MCF 10A (cell line): ENCODE measurements around the gene PRSS21. TPM values are rescaled to one million over a fixed set of nuclear protein-coding genes. Genes with fewer than 3 reads are reported as not detected.
A peak's percentile ranks its signal among the peaks of the same experiment; 100 is the strongest.

Source experiments
- BruUV-seq: library from RNA; stranded (reverse); fragments of 400-500 nt; replicated peaks from 2 replicates; lab custom pipeline; 2021; lab: Mats Ljungman, UMichigan
- CTCF ChIA-PET: fragments of 300-600 bp; sonication (Branson Sonifier 250); formaldehyde crosslinking; extraction: SDS; loops from one replicate; lab custom pipeline; 2021; ENCODE audit warnings: antibody characterized with exemption, inconsistent platforms; lab: Yijun Ruan, JAX
- POLR2A ChIA-PET: fragments of 300-600, 350-650 bp; sonication (Branson Sonifier 250); formaldehyde crosslinking; extraction: SDS; loops from one replicate; lab custom pipeline; 2020; ENCODE audit warnings: antibody characterized with exemption, inconsistent platforms; lab: Yijun Ruan, JAX
- DNase-seq: peaks from one replicate; pipeline ENCODE4 v3.0.0-alpha.2; 2018; ENCODE audit not compliant: unreplicated experiment
- H3K27ac Mint-ChIP-seq: one replicate; pipeline ENCODE4 v1.8.0; 2022; ENCODE audit warnings: mild to moderate bottlenecking, low read depth, mixed read lengths; ENCODE audit not compliant: unreplicated experiment
- H3K27me3 Mint-ChIP-seq: one replicate; pipeline ENCODE4 v1.8.0; 2022; ENCODE audit warnings: mixed read lengths; ENCODE audit not compliant: insufficient read depth, unreplicated experiment
- H3K36me3 Mint-ChIP-seq: one replicate; pipeline ENCODE4 v1.8.0; 2022; ENCODE audit warnings: mild to moderate bottlenecking, moderate library complexity, mixed read lengths; ENCODE audit not compliant: insufficient read depth, unreplicated experiment
- H3K4me1 Mint-ChIP-seq: one replicate; pipeline ENCODE4 v1.8.0; 2022; ENCODE audit warnings: mixed read lengths; ENCODE audit not compliant: insufficient read depth, unreplicated experiment
- H3K4me3 Mint-ChIP-seq: one replicate; pipeline ENCODE4 v1.8.0; 2022; ENCODE audit warnings: mild to moderate bottlenecking, moderate library complexity, mixed read lengths; ENCODE audit not compliant: unreplicated experiment
- H3K9me3 Mint-ChIP-seq: one replicate; pipeline ENCODE4 v1.8.0; 2022; ENCODE audit warnings: mixed read lengths; ENCODE audit not compliant: unreplicated experiment
- intact Hi-C: fragments of 100-400 bp; cut with micrococcal nuclease; formaldehyde crosslinking; loops from 2 replicates; pipeline ENCODE4 v1.14.1; 2022
- total RNA-seq: library from RNA; stranded (reverse); gene quantifications from 2 replicates; pipeline ENCODE4 v1.2.3, GENCODE V29; 2022
- TF ChIP-seq, protein P1 (sequence below): fragments of 200-600 bp; IDR thresholded peaks from one replicate; pipeline ENCODE4 v1.8.0; 2022; ENCODE audit warnings: antibody characterized with exemption, mild to moderate bottlenecking; ENCODE audit not compliant: unreplicated experiment

The PRSS21 gene
- total RNA-seq, 1 experiment from 2014 or later, result 16.4 TPM

DNA sequence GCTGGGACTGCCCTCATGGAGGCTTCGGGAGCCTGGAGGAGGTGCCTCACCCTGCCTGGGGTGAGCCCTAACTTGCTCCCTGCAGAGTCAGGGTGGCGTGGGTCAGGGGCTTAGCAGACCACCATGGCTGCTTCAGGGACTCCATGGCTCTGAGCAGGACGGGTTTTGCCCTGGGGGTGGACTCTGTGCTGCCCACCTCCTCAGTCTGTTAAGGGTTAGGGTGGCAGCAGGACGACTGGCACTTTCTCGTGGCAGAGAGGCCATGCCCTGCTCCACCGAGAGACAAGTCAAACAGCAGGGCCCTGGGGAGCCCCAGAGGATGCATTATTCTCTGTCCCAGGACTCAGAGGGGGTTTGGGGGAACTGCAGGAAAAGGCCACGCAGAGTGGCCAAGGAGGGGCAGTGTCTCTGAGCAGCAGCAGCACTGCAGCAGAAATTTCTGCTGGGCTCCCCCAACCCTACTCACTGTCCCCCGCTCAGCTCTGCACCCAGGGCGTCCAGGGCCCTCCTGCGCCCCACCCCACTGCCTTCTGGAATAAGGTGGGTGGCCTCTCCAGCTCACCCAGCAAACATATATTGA, 42.7 kb downstream of the PRSS21 start:
- POLR2A ChIA-PET, result interaction anchor here (1.6 kb wide), 1 partner anchor 91 kb away, joined by 6 read pairs; no protein-coding TSS in a partner anchor
- CTCF ChIA-PET, result interaction anchor here (0.5 to 0.9 kb wide), 3 partner anchors 38 to 85 kb away, joined by 3 to 7 read pairs (median 4); no protein-coding TSS in a partner anchor
- intact Hi-C loops, result no loop called here
- H3K36me3 Mint-ChIP-seq, result no peaks in the 10 kb centered on the region
- no TSS peak for BruUV-seq
- H3K4me1 Mint-ChIP-seq, result peaks cover 6% of the 10 kb centered on the region
- DNase-seq, result no peak
- H3K27ac Mint-ChIP-seq, result no peak overlapping the region
- H3K4me3 Mint-ChIP-seq, result no peak overlapping the region
- TF ChIP-seq, protein P1, sequence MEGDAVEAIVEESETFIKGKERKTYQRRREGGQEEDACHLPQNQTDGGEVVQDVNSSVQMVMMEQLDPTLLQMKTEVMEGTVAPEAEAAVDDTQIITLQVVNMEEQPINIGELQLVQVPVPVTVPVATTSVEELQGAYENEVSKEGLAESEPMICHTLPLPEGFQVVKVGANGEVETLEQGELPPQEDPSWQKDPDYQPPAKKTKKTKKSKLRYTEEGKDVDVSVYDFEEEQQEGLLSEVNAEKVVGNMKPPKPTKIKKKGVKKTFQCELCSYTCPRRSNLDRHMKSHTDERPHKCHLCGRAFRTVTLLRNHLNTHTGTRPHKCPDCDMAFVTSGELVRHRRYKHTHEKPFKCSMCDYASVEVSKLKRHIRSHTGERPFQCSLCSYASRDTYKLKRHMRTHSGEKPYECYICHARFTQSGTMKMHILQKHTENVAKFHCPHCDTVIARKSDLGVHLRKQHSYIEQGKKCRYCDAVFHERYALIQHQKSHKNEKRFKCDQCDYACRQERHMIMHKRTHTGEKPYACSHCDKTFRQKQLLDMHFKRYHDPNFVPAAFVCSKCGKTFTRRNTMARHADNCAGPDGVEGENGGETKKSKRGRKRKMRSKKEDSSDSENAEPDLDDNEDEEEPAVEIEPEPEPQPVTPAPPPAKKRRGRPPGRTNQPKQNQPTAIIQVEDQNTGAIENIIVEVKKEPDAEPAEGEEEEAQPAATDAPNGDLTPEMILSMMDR, result no peak
- H3K27me3 Mint-ChIP-seq, result no peaks in the 10 kb centered on the region
- H3K9me3 Mint-ChIP-seq, result peaks cover 1% of the 10 kb centered on the region

- Mint-ChIP-seq H3K9me3 (no peaks in the 10 kb centered on the region), H3K27me3 (no peaks in the 10 kb centered on the region), H3K4me1 (peaks cover 6% of the 10 kb centered on the region), H3K4me3 (no peak overlapping the region), H3K36me3 (no peaks in the 10 kb centered on the region), H3K27ac (no peak overlapping the region)
- TF ChIP-seq, protein P1, result no peak
- ChIA-PET CTCF (interaction anchor here (0.6 to 0.9 kb wide), 2 partner anchors 39 to 101 kb away, joined by 3 to 4 read pairs; no protein-coding TSS in a partner anchor), POLR2A (no interaction called here)
- peak; percentile 48 for DNase-seq
- BruUV-seq, result no TSS peak
- intact Hi-C loops, result no loop called here
Observed at GRCh38 chr16:2860826-2861567, 44.0 kb downstream of the PRSS21 start.

DNA sequence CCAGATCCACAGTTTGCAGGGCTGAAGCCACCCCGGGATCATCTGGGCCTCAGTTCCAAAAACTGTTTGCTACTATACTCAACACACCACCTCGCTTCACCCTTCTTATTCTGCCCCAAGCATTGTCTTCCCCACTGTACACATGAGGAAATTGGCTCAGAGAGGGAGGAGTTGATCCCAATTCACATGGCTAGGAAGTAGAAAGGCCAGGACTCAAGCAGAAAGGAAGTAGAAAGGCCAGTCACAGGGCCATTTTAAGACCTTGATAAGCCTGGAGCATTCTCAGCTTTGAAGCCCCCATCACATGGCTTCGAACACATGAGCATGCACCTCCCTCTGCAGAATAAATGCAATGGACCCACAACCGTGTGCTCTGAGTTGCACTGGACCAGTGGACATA, 48.6 kb downstream of the PRSS21 start:
- BruUV-seq, result no TSS peak
- TF ChIP-seq, protein P1, result no peak
- intact Hi-C loops, result no loop called here
- no peak overlapping the region for H3K27ac Mint-ChIP-seq
- peaks cover 4% of the 10 kb centered on the region for H3K4me1 Mint-ChIP-seq
- H3K27me3 Mint-ChIP-seq, result no peaks in the 10 kb centered on the region
- no peak for DNase-seq
- H3K4me3 Mint-ChIP-seq, result no peak overlapping the region
- ChIA-PET POLR2A (interaction anchor here (0.8 to 1.0 kb wide), 2 partner anchors 88 to 97 kb away, joined by 3 read pairs; partner anchors contain the start of gene ELOB), CTCF (interaction anchor here (0.9 to 1.0 kb wide), 2 partner anchors 9 to 33 kb away, joined by 3 read pairs; no protein-coding TSS in a partner anchor)
- no peaks in the 10 kb centered on the region for H3K9me3 Mint-ChIP-seq
- H3K36me3 Mint-ChIP-seq, result no peaks in the 10 kb centered on the region

GRCh38 chr16:2866431-2866830, 49.4 kb downstream of the PRSS21 start:
- TF ChIP-seq, protein P1, result no peak
- Mint-ChIP-seq H3K36me3 (no peaks in the 10 kb centered on the region), H3K27ac (no peak overlapping the region), H3K4me1 (peaks cover 4% of the 10 kb centered on the region), H3K4me3 (no peak overlapping the region), H3K9me3 (no peaks in the 10 kb centered on the region), H3K27me3 (no peaks in the 10 kb centered on the region)
- no peak for DNase-seq
- CTCF ChIA-PET, result interaction anchor here (0.7 to 1.0 kb wide), 3 partner anchors 12 to 34 kb away, joined by 3 read pairs; no protein-coding TSS in a partner anchor
- BruUV-seq, result no TSS peak
- POLR2A ChIA-PET, result interaction anchor here (0.8 to 1.2 kb wide), 2 partner anchors 28 to 98 kb away, joined by 3 read pairs; no protein-coding TSS in a partner anchor
- intact Hi-C loops, result no loop called here
